WTC11 (cell line): ENCODE data around the gene TCF12. TPM values are rescaled to one million over a fixed set of nuclear protein-coding genes. Genes with fewer than 3 reads are reported as not detected.

Experiments used
- ATAC-seq: fragments of 200-7000 bp; cut with Tn5 transposase; 2 replicates; pipeline ENCODE4 v1.10.0; 2021; ENCODE audit warnings: mild to moderate bottlenecking, moderate library complexity
- CTCF ChIA-PET: fragments of 300-600 bp; sonication (Branson Sonifier 250); formaldehyde crosslinking; loops from one replicate; lab custom pipeline; 2021; ENCODE audit warnings: antibody characterized with exemption; lab: Charles Lee
- POLR2A ChIA-PET: fragments of 350-600 bp; sonication (Branson Sonifier 250); formaldehyde crosslinking; loops from one replicate; lab custom pipeline; 2021; ENCODE audit warnings: antibody characterized with exemption; lab: Charles Lee
- DNase-seq: peaks from one replicate; pipeline ENCODE4 v3.0.0; 2021; ENCODE audit warnings: low spot score
- H3K27ac Mint-ChIP-seq: 2 replicates; pipeline ENCODE4 v1.8.0; 2021; ENCODE audit warnings: mixed read lengths
- H3K27me3 Mint-ChIP-seq: 2 replicates; pipeline ENCODE4 v1.8.0; 2021; ENCODE audit warnings: low read depth, mild to moderate bottlenecking, moderate library complexity, mixed read lengths
- H3K36me3 Mint-ChIP-seq: 2 replicates; pipeline ENCODE4 v1.8.0; 2021; ENCODE audit warnings: mixed read lengths
- H3K4me1 Mint-ChIP-seq: 2 replicates; pipeline ENCODE4 v1.8.0; 2022; ENCODE audit warnings: mixed read lengths
- H3K4me3 Mint-ChIP-seq: 2 replicates; pipeline ENCODE4 v1.8.0; 2021; ENCODE audit warnings: mild to moderate bottlenecking, moderate library complexity, mixed read lengths
- H3K9me3 Mint-ChIP-seq: 2 replicates; pipeline ENCODE4 v1.8.0; 2021; ENCODE audit warnings: mixed read lengths
- AFF4 ChIP-seq: sonication (generic); formaldehyde crosslinking; IDR thresholded peaks from 2 replicates; pipeline ENCODE4 v1.8.1; 2023; ENCODE audit warnings: mild to moderate bottlenecking, missing genetic modification reagents, borderline replicate concordance
- ATF1 ChIP-seq: sonication (generic); formaldehyde crosslinking; IDR thresholded peaks from 2 replicates; pipeline ENCODE4 v1.8.1; 2023; ENCODE audit warnings: mild to moderate bottlenecking, moderate library complexity, missing genetic modification reagents
- CREM ChIP-seq: sonication (generic); formaldehyde crosslinking; IDR thresholded peaks from 2 replicates; pipeline ENCODE4 v1.8.1; 2022; ENCODE audit warnings: mild to moderate bottlenecking, missing genetic modification reagents, moderate library complexity
- ELF4 ChIP-seq: sonication (generic); formaldehyde crosslinking; IDR thresholded peaks from 2 replicates; pipeline ENCODE4 v1.8.1; 2022; ENCODE audit warnings: low read depth, mild to moderate bottlenecking, moderate library complexity, missing genetic modification reagents
- FOXK1 ChIP-seq: sonication (generic); formaldehyde crosslinking; IDR thresholded peaks from 2 replicates; pipeline ENCODE4 v1.8.0; 2022; ENCODE audit warnings: mild to moderate bottlenecking, moderate library complexity, missing genetic modification reagents
- FOXP1 ChIP-seq: sonication (generic); formaldehyde crosslinking; IDR thresholded peaks from 2 replicates; pipeline ENCODE4 v1.8.0; 2022; ENCODE audit warnings: missing genetic modification reagents, mild to moderate bottlenecking, moderate library complexity, borderline replicate concordance
- GRHL2 ChIP-seq: fragments of 250-450 bp; sonication (Bioruptor Pico); IDR thresholded peaks from 2 replicates; pipeline ENCODE4 v1.8.0; 2022; ENCODE audit warnings: mild to moderate bottlenecking, moderate library complexity; ENCODE audit not compliant: insufficient replicate concordance, severe bottlenecking
- GTF2I ChIP-seq: fragments of 250-450 bp; sonication (Bioruptor Pico); conservative IDR thresholded peaks from 2 replicates; pipeline ENCODE4 v1.4.0; 2021; ENCODE audit warnings: mild to moderate bottlenecking
- IRF1 ChIP-seq: sonication (generic); formaldehyde crosslinking; IDR thresholded peaks from 2 replicates; pipeline ENCODE4 v1.8.0; 2023; ENCODE audit warnings: missing genetic modification reagents
- JAZF1 ChIP-seq: fragments of 250-450 bp; sonication (Bioruptor Pico); IDR thresholded peaks from 2 replicates; pipeline ENCODE4 v1.9.0; 2021; ENCODE audit warnings: moderate library complexity, mild to moderate bottlenecking, inconsistent platforms
- NR3C1 ChIP-seq: sonication (generic); formaldehyde crosslinking; conservative IDR thresholded peaks from 2 replicates; pipeline ENCODE4 v1.8.1; 2023; ENCODE audit warnings: low read depth, mild to moderate bottlenecking, missing genetic modification reagents
- PRRX2 ChIP-seq: fragments of 250-450 bp; sonication (Bioruptor Pico); IDR thresholded peaks from 2 replicates; pipeline ENCODE4 v1.8.0; 2021; ENCODE audit warnings: mild to moderate bottlenecking
- SMAD3 ChIP-seq: sonication (generic); formaldehyde crosslinking; IDR thresholded peaks from 2 replicates; pipeline ENCODE4 v1.8.0; 2022; ENCODE audit warnings: missing genetic modification reagents, mild to moderate bottlenecking, borderline replicate concordance
- USF1 ChIP-seq: sonication (generic); formaldehyde crosslinking; IDR thresholded peaks from 2 replicates; pipeline ENCODE4 v1.8.0; 2022; ENCODE audit warnings: mild to moderate bottlenecking, missing genetic modification reagents
- ZBTB21 ChIP-seq: sonication (generic); formaldehyde crosslinking; IDR thresholded peaks from 2 replicates; pipeline ENCODE4 v1.8.1; 2023; ENCODE audit warnings: mild to moderate bottlenecking, missing genetic modification reagents, borderline replicate concordance
- ZNF138 ChIP-seq: sonication (generic); formaldehyde crosslinking; conservative IDR thresholded peaks from 2 replicates; pipeline ENCODE4 v1.8.1; 2022; ENCODE audit warnings: mild to moderate bottlenecking, moderate library complexity, missing genetic modification reagents
- ZNF281 ChIP-seq: sonication (generic); formaldehyde crosslinking; IDR thresholded peaks from 2 replicates; pipeline ENCODE4 v1.8.0; 2023; ENCODE audit warnings: mild to moderate bottlenecking, missing genetic modification reagents
- ZNF416 ChIP-seq: fragments of 250-450 bp; sonication (Bioruptor Pico); IDR thresholded peaks from 2 replicates; pipeline ENCODE4 v1.9.0; 2021; ENCODE audit warnings: mild to moderate bottlenecking, inconsistent platforms
- ZNF423 ChIP-seq: fragments of 250-450 bp; sonication (Bioruptor Pico); IDR thresholded peaks from 2 replicates; pipeline ENCODE4 v2.1.2; 2022; ENCODE audit warnings: mild to moderate bottlenecking, moderate library complexity
- ZNF512 ChIP-seq: sonication (generic); formaldehyde crosslinking; IDR thresholded peaks from 2 replicates; pipeline ENCODE4 v1.8.1; 2022; ENCODE audit warnings: missing genetic modification reagents, borderline replicate concordance
- total RNA-seq: library from RNA; stranded (reverse); gene quantifications from 3 replicates; pipeline ENCODE4 v1.2.3, GENCODE V29; 2021
- TF ChIP-seq, protein P1 (sequence below): sonication (generic); formaldehyde crosslinking; IDR thresholded peaks from 2 replicates; pipeline ENCODE4 v1.8.1; 2023; ENCODE audit warnings: mild to moderate bottlenecking, missing genetic modification reagents, moderate library complexity
- TF ChIP-seq, protein P2 (sequence below): fragments of 250-450 bp; sonication (Bioruptor Pico); IDR thresholded peaks from 2 replicates; pipeline ENCODE4 v1.9.0; 2021; ENCODE audit warnings: mild to moderate bottlenecking

The TCF12 gene
- total RNA-seq, 1 experiment from 2014 or later: 73.2 TPM

DNA sequence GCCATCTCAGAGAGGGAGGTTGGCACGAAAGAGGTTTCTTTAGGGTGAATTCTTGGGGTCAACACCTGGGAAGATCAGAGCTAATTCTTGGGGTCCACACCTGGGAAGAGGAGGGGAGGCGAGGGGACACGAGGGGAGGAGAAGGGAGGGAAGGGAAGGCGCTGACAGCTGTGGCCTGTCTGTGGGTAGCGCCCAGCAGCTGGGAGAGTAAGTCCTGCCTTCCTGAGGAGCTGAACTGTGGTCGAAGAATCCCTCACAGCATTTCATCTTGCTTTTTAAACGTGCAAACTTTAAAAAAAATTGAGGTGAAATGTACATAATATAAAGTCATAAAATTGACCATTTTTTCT lies 394.7 kb downstream of the TCF12 start (continued):
- TF ChIP-seq ATF1 (CRISPR knock-in tag): no peak
- TF ChIP-seq IRF1 (CRISPR knock-in tag): no peak

GRCh38 chr15:57314221-57314620 lies 395.8 kb downstream of the TCF12 start:
- H3K4me3 Mint-ChIP-seq: no peak overlapping the region
- peaks cover 8% of the 10 kb centered on the region; the same call in 1 of the 2 replicates for H3K4me1 Mint-ChIP-seq
- H3K9me3 Mint-ChIP-seq: no peaks in the 10 kb centered on the region
- ChIA-PET POLR2A (no interaction called here), CTCF (no interaction called here)
- ATAC-seq: no peak
- no peak overlapping the region for H3K27ac Mint-ChIP-seq
- no peaks in the 10 kb centered on the region for H3K36me3 Mint-ChIP-seq
- TF ChIP-seq ZBTB21: no peak
- no peak for TF ChIP-seq CREM (CRISPR knock-in tag)
- TF ChIP-seq NR3C1: no peak
- TF ChIP-seq ZNF281 (CRISPR knock-in tag): no peak
- no peak for TF ChIP-seq GTF2I (CRISPR knock-in tag)
- TF ChIP-seq ELF4: no peak
- TF ChIP-seq SMAD3 (CRISPR knock-in tag): no peak
- no peak for TF ChIP-seq FOXP1 (CRISPR knock-in tag)
- no peak for TF ChIP-seq ZNF416 (CRISPR knock-in tag)
- no peak for TF ChIP-seq ZNF423 (CRISPR knock-in tag)
- TF ChIP-seq JAZF1 (CRISPR knock-in tag): no peak
- TF ChIP-seq AFF4: no peak
- TF ChIP-seq, protein P1, sequence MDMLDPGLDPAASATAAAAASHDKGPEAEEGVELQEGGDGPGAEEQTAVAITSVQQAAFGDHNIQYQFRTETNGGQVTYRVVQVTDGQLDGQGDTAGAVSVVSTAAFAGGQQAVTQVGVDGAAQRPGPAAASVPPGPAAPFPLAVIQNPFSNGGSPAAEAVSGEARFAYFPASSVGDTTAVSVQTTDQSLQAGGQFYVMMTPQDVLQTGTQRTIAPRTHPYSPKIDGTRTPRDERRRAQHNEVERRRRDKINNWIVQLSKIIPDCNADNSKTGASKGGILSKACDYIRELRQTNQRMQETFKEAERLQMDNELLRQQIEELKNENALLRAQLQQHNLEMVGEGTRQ: no peak
- TF ChIP-seq, protein P2, sequence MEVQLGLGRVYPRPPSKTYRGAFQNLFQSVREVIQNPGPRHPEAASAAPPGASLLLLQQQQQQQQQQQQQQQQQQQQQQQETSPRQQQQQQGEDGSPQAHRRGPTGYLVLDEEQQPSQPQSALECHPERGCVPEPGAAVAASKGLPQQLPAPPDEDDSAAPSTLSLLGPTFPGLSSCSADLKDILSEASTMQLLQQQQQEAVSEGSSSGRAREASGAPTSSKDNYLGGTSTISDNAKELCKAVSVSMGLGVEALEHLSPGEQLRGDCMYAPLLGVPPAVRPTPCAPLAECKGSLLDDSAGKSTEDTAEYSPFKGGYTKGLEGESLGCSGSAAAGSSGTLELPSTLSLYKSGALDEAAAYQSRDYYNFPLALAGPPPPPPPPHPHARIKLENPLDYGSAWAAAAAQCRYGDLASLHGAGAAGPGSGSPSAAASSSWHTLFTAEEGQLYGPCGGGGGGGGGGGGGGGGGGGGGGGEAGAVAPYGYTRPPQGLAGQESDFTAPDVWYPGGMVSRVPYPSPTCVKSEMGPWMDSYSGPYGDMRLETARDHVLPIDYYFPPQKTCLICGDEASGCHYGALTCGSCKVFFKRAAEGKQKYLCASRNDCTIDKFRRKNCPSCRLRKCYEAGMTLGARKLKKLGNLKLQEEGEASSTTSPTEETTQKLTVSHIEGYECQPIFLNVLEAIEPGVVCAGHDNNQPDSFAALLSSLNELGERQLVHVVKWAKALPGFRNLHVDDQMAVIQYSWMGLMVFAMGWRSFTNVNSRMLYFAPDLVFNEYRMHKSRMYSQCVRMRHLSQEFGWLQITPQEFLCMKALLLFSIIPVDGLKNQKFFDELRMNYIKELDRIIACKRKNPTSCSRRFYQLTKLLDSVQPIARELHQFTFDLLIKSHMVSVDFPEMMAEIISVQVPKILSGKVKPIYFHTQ: no peak
- TF ChIP-seq PRRX2 (CRISPR knock-in tag): no peak
- no peak for TF ChIP-seq ZNF138 (CRISPR knock-in tag)
- TF ChIP-seq FOXK1 (CRISPR knock-in tag): no peak
- TF ChIP-seq GRHL2 (CRISPR knock-in tag): no peak
- TF ChIP-seq ZNF512: no peak
- no peak for TF ChIP-seq USF1 (CRISPR knock-in tag)
- H3K27me3 Mint-ChIP-seq: no peaks in the 10 kb centered on the region; the same call in 1 of the 2 replicates
- DNase-seq: no peak
